Activated CD8-positive, alpha-beta memory T cell treated with anti-CD3 and anti-CD28 coated beads, Interleukin-2, amount 50 U/mL, for 48 hours (primary cell): Measurements from ENCODE around the gene CNTNAP5.

Source experiments
- DNase-seq: peaks from one replicate; pipeline ENCODE4 v3.0.0-alpha.2; 2020

CNTNAP5 gene

DNA sequence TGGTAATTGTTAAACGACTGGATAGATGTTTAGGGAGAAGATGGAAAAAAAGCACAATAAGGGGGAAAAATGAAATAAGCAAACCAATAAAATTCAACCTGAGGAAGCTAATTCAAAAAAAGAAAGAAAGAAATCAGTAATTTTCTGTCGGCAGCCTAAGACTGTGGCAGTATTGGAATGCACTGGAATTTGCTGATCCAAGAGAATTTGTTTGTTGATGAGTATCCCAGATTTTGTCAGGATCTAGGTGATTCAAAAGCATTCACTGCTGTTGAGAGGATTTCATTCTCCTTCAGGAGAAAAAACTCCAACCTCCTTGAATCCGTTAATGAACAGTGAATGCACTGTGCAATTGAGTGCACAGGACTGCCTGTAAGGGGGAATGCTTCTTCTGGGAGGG lies 546.7 kb downstream of the CNTNAP5 start:
- DNase-seq, result no peak

DNA sequence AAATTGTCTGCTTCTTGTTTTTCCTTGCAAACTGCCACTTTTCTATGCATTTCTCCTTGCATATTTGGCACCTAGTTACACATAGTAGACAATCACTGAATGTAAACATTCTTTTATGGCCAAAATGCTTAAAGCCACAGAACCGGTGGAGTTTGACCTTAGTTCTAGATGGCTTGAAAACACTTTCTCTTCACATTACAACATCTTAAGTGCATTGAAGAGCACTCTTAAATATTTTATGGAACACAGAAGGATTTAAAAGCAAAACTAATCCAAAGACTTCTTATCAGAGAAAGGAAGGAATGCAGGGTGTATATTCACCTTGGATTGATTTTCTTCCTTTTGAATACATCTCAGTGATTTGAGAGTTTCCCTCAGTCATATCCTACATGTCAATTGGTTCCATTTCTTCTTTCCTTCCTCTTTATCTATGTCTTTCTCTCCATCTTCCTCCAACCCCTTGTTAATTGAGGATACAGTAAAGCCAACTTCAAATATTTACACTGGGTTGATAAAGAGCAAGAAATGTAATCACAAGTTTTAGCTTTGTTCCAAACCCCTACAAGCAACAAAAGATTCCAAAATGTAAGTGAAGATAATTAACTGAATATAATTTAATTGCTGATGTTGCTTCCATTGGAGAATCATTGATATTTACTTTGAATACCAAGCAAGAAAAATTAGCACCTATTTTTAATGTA lies 548.0 kb downstream of the CNTNAP5 start:
- DNase-seq, result no peak

DNA sequence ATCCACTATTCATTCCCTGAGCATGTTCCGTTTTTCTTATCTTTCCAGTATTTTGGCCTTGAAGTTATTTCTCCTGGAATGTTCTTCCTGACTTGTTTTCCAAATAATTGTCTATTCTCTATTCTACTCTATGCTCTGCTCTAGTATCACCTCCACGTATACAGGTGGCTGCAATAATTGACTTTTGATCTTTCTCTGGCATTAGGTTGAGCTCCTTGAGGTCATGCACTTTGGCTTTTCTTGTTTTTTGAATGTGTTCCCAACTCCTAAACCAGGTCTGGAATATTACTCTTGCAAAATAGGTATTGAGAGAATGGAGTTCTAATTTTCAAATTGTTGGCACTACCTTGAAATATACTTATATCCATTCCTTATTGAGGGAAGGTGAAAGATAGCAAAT lies 550.4 kb downstream of the CNTNAP5 start:
- DNase-seq, result no peak

DNA sequence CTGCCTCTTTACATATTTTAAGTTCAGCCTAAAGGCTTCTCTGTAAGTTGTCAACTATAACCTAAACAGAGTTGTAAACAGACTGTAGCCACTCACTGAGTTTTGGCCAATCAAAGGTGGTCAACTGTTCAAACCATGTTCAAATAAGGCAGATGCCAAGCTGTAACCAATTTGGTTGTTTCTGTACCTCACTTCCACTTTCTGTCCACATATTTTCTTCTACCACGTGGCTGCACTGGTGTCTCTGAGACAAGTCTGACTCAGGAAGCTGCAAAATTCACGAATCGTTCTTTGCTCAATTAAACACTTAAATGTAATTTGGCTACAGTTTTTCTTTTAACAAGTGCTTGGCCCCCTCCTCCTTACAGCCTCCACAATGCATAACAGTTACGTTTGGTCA lies 555.2 kb downstream of the CNTNAP5 start:
- DNase-seq, result no peak

DNA sequence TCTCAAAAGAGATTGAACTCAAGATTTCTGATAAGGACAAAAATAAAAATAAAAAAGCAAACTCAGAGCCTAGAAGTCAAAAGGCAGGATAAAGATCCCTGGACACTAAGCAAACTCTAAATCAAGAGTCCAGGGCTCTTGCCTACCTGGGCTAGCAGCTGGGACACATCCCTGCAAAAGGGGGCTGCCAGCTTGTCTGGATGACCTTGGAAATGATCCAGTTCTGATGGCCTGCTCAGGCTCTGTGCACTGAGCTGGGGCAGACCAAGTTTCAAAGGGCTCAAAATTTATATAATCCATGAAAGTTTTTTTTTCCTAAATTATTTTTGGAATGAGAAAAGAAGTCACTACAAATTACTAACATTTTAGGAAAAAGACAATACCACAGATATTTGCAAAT lies 557.3 kb downstream of the CNTNAP5 start:
- DNase-seq, result no peak

DNA sequence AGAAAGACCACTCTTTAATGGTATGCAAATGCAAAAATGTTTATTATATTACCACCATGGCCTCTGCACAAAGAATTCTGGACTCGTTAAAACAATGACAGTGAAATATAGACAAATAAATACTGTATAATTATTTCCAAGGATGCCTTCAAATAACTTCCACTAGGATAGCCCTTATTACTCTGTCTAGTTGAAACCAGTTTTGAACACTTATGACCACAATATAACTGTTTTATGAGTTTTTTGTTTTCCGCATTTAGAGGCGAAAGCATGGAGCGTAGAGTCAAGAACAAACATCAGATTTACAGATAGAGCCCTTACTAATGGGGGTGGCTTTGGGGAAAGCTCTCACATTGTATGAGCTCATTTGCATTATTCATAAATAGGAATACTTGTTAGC lies 559.5 kb downstream of the CNTNAP5 start:
- DNase-seq, result no peak

DNA sequence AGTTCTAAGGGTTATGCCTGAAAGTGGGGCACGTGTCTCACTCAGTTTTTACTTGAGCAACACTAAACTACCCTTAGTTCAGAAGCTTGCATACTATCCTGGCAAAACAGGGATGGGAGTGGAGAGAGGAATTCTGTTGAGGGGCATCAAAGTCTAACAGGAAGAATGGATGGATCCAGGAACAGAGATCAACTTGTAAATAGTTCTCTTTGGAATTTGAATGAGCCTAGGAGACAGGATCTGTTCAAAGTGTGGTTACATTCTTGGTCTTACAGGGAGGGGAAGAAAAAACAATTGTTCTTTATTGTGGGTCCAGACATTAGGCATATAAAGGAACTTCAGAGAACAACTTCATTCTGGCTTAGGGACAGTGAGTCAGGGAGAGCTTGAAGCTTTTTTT lies 560.2 kb downstream of the CNTNAP5 start:
- DNase-seq, result no peak

DNA sequence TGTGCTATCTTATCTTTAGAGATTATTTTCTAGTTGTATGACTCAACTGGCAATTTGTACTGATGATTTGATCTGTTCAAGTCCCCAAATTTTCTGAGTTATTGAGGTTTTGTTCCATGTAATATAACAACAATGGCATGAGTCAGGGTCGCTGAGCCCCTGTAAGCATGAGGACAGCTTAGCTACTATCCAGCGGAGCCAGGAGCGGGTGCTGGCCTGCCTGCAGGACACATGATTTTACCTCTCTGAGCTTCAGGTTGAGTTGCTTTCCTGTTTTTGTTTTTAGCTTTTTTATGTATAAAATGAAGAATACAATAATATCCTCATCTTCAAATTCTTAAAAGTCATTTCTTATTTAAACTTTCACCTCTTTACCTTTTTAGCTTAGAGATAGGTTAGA lies 561.1 kb downstream of the CNTNAP5 start:
- no peak for DNase-seq

DNA sequence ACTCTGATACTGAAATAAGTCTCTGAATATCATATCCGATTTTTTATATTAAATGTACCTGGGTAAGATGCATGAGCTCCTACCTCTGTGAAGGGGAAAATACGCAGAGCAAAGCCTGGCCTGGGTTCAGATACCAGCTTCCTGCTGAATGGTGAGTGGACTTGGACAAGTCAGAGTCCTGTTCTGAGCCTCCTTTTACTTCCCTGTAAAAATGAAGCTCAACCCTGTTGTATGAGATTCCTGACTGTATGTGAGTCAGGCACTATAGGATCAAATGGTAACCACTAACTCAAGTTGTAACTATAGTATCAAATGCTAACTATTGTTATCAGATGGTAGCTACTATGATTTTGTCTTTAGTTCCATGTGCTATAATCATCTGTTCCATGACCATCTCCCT lies 561.7 kb downstream of the CNTNAP5 start:
- DNase-seq, result no peak

DNA sequence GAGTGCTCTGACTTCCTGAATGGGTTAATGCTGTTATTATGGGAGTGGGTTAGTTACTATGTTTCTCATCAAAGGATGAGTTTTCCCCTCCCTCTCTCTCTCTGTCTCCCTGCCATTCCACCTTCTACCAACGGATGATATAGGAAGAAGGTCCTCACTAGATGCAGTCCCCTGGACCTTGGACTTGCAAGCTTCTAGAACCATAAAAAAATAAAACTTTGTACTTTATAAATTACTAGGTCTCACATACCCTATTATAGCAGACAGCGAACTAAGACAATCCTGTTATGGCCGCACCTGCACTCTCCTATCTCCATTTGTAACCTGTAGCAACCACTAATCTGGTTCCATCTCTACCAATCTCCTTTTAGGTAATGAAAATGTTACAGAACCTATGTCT lies 564.9 kb downstream of the CNTNAP5 start:
- DNase-seq, result no peak

DNA sequence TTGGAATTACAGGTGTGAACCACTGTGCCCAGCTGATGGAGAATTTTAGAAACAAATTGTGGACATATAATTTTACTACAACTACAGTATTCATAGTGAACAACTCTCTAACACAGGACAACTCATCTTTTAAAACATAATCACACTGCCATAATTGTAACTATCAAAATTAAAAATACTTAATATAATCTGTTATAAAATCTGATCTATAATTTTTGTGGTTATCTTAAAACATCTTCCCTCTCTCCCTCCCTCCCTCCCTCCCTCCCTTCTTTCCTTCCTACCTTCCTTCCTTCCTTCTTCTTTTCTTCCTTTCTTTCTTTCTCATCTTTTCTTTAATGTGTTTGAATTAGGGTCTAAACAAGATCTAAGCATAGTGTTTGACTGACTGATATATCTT lies 577.7 kb downstream of the CNTNAP5 start:
- no peak for DNase-seq

DNA sequence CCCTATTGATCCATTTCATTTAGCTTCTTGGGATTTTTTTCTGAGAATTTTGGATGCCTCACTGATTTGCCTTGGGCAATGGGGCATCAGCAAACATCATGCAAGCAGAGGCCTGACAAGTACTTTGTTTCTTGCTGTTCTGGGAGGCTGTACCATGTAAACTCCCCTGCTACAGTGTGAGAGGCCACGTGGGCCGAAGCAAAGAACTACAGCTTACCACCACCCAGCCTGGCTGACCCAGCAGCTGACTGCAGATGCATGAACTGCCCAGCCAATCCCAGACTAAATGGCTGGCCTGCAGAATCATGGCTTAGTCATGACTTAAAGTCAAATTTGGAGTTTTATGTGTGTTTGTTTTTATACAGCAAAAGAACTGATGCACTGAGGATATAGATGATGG lies 579.9 kb downstream of the CNTNAP5 start:
- no peak for DNase-seq

DNA sequence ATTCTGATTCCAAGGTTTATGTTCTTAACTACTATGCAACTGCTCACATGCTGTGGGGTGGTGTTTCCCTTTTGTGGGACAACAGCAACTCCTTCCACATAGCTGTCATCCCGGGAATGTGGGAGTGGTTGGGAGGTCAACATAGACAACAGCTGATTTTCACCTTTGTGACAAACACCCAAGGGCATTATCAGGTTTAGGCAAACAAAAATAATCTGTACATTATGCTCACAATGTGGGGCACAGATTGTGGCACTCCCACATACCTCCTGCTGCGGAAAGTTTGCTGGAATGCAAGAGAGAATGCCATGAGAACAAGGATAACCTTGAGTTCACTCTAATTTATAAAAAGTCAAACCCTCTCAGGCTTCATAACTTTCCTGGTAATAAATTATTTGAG lies 582.6 kb downstream of the CNTNAP5 start:
- DNase-seq, result no peak

DNA sequence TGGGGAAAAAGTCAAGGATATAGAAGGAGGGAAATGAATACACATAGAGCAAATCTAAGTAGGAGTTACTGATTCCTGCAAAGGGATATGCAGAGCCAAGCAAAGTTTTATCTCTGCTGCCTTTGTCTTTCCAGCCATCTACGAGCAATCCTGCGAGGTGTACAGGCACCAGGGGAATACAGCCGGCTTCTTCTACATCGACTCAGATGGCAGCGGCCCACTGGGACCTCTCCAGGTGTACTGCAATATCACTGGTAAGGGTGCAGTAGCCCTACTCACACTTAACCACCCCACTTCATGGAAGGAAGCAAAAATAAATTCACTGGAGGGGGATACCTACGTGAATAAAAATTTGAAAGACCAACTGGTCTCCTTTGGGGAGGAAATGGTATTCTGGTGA lies 584.6 kb downstream of the CNTNAP5 start:
- no peak for DNase-seq

DNA sequence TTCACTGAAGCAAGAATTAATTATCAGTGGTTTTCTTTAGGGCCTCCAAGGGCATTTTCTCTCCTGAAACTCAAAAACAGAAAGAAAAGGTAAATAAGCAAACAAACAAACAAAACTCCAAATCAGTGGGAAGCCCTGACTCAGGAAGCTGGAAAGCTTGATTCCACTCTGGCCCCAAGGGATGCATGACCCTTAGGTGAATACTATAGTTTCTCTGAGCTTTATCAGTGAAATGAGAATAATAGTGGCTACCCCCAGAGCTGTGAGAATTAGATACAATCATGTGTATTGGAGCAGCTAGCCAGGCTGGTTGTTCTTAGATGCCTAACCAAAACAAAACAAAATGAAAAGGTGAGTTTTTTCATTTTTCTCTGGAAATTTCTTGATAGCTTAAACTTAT lies 585.1 kb downstream of the CNTNAP5 start:
- DNase-seq, result no peak

DNA sequence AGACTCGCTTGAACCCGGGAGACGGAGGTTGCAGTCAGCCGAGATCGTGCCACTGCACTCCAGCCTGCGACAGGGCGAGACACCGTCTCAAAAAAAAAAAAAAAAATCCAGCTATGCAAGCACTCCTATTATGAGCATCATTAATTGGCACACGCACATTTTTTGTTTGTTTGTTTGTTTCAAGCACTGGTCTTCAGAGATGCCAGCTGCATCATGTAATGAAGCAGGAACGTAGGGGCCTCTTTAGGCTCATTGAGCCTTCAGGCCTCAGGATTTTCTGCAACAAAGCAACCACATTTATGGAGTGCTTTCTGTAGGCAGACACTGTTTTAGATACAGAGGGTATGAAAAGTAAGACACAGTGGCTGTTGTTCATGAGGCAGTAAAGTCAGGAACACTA lies 585.8 kb downstream of the CNTNAP5 start:
- DNase-seq, result no peak

DNA sequence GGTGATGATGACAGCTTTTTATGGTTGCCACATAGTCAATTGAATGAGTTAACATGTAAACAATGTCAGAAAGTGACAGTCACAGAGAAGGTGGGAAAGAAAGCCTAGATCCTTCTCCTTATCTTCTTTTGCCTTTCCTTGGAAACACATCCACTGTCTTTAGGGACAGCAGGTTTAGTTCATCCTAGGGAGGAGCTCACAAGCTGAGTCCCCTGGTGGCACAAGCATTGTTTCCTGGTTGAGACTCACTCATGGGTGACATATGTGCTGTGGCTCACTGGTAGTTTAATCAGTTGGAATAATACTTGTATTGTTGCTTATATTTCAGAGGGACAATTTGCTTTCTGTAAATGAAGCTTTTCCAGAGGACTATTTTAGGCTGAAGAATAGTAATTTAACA lies 598.5 kb downstream of the CNTNAP5 start:
- DNase-seq, result no peak

DNA sequence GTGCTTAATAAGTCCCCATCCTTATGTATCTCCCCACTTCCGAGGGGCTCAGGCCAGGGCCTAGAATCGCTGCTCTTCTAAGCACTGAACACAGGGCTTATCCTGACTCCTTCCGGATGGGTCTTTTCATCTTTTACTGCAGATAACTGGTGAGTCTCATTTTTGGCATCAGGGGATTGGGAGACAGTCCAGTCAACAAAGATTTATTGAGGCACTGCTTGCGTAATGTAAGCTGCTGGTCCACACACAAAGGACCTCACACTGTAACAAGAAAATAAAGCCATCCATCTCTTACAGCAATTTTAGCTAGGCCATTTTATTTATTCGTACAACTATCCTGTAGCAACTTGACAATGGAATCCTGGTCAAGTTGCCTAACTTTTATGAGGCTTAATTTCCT lies 600.5 kb downstream of the CNTNAP5 start:
- no peak for DNase-seq

DNA sequence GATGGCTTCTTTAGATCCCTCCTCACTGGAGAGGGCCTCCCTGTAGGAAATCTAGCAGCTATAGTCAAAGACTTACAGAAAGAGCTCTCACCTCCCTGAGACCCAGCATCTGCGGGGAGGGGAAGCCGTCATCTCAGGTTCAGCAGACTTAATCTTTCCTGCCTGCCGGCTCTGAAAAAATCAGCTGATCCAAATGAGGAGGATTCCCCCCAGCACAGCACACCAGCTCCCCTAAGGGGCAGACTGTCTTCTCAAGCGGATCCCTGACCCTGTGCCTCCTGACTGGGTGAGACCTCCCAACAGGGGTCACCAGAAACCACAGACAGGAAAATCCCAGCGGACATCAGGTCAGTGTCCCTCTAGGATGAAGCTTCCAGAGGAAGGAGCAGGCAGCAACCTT lies 601.9 kb downstream of the CNTNAP5 start:
- no peak for DNase-seq

DNA sequence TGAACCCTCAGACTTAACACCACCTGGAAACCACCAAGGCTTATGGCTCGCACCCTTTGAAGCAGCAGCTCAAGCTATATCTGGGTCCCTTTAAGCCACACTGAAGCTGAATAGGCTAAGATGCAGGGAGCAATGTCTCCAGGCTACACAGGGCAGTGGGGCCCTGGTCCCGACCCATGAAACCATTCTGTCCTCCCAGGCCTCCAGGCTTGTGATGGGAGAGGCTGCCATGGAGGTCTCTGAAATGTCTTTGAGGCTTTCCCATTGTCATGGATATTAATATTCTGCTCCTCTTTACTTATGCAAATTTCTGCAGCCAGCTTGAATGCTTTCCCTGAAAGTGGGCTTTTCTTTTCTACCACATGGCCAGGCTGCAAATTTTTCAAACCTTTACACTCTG lies 608.7 kb downstream of the CNTNAP5 start:
- no peak for DNase-seq

DNA sequence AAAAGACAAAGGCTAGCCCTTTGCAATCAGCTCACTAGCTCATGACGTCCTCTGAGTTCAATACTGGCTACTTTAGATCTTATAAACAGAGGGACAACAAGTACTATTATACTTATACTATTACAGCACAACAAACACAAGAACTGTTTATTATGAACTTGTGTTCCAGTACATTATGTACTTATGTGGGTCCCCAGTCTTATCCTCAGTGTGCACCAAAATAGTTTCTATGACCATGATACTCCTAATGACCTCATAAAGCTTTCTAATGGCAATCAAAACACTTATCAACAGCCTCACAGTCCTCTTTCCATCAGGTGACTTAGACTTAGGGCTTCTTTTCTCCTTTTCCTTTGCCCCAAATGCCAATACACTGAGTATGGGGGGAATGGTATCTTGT lies 614.4 kb downstream of the CNTNAP5 start:
- no peak for DNase-seq

DNA sequence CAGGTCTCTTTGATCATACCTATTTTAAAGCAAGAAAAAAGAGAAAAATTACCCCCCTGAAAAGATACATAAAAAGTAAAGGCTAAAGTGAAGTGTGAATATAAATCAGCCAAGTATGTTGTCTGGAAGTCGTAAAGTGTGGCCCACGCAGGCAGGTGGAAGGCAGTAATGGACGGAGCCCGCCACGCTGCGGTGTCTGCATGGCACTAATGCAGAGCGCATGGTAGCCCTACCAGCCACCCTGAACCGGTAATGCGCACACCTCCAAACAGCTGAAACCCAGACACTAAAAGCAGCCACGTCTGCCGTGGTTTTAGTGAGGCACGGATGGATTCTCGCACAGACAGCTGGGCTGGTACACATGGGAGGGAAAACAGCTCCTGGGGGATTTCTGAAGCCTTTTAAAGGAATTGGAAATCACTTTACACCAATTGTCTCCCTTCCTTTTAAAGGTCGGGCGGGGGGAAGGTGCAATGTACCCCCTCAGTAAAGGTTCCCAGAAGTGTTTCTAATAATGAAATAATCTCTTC lies 615.2 kb downstream of the CNTNAP5 start:
- DNase-seq, result no peak

DNA sequence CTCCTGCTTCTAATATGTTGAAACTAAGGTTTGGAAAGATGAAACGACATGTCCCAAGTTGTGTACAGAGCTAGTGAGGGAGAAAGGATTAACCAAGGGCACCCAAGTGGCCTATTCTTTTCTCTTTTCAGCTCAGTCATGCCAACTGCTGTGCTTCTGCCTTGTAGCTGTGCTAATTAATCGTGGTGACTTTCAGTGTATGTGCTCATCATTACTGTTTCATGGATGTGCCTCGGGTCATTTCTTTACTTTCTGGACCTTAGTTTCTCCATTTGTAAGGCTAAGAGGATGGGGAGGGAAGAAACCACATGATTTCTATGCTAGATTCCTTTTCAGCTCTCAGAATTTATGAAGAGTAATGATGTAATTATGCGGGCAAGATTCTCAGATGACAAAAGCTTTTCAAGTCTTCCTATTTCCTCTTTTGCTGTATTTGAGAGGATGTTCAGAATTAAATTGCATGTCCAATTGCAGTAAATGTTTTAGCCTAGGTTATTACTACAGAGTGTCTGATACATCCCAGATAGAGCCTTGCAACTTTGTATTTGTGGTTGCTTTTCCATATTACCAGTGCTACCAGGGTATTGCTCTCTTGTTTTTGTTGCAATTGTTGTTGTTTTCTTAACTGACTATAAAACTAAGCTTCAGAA lies 621.2 kb downstream of the CNTNAP5 start:
- DNase-seq, result no peak

DNA sequence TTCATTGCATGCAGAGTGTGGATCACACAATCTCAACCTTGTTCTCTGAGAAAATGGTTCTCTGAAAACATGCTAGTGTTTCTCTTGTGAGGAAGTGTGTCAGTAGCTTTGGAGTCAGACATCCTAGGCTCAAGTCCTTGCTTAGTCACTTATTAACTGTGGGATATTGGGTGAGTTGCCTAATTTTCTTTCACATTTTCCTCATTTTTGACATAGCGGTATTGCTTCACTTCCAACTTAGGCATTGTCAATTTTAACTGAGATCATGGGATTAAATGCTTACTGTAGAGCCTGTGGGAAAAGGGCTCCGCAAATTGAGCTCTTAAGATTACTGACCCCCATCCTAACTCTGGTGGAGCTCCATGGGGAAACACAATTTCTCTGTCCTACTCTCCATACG lies 622.2 kb downstream of the CNTNAP5 start:
- DNase-seq, result no peak

DNA sequence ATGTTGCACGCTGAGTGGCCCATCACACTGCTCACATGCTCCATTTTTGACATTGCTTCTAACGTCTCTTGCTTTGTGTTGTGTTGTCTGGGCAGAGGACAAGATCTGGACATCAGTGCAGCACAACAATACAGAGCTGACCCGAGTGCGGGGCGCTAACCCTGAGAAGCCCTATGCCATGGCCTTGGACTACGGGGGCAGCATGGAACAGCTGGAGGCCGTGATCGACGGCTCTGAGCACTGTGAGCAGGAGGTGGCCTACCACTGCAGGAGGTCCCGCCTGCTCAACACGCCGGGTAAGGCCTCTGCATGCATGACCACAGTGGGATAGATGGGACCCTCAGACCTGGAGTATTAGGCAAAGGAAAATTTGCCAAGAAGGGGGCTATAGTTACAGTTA lies 622.6 kb downstream of the CNTNAP5 start:
- no peak for DNase-seq
